KMS-11 (cell line): Measurements from ENCODE around the gene COL20A1.

Experiments used
- H2AFZ ChIP-seq: fragments of 200-600 bp; sonication (generic); 2 replicates; pipeline ENCODE4 v1.6.1; 2016; ENCODE audit warnings: antibody characterized with exemption, mixed run types, low read depth
- H3K27ac ChIP-seq: fragments of 200-600 bp; sonication (generic); 2 replicates; pipeline ENCODE4 v1.6.1; 2016; ENCODE audit warnings: mild to moderate bottlenecking, mixed run types
- H3K27me3 ChIP-seq: fragments of 200-600 bp; sonication (generic); 2 replicates; pipeline ENCODE4 v1.6.1; 2017; ENCODE audit warnings: mild to moderate bottlenecking, low read depth, mixed run types, moderate library complexity; ENCODE audit not compliant: insufficient read depth
- H3K36me3 ChIP-seq: fragments of 200-600 bp; sonication (generic); 2 replicates; pipeline ENCODE4 v1.6.1; 2017; ENCODE audit warnings: mild to moderate bottlenecking, mixed run types; ENCODE audit not compliant: insufficient read depth
- H3K4me1 ChIP-seq: fragments of 200-600 bp; sonication (generic); 2 replicates; pipeline ENCODE4 v1.6.1; 2016; ENCODE audit warnings: mild to moderate bottlenecking, low read depth, mixed run types; ENCODE audit not compliant: poor library complexity, severe bottlenecking
- H3K4me2 ChIP-seq: fragments of 200-600 bp; sonication (generic); 2 replicates; pipeline ENCODE4 v1.7.0; 2016; ENCODE audit warnings: mild to moderate bottlenecking, mixed run types
- H3K4me3 ChIP-seq: fragments of 200-600 bp; sonication (generic); IDR thresholded peaks from 2 replicates; pipeline ENCODE4 v1.6.1; 2017; ENCODE audit warnings: low read depth, low read length, mixed read lengths; ENCODE audit not compliant: insufficient read depth
- H3K79me2 ChIP-seq: fragments of 200-600 bp; sonication (generic); 2 replicates; pipeline ENCODE4 v1.6.1; 2016; ENCODE audit warnings: low read depth, mixed run types; ENCODE audit not compliant: insufficient read depth
- H3K9ac ChIP-seq: fragments of 200-600 bp; sonication (generic); 2 replicates; pipeline ENCODE4 v1.6.1; 2016; ENCODE audit warnings: mild to moderate bottlenecking, mixed run types
- H4K20me1 ChIP-seq: fragments of 200-600 bp; sonication (generic); 2 replicates; pipeline ENCODE4 v1.6.1; 2016; ENCODE audit warnings: mild to moderate bottlenecking, mixed run types; ENCODE audit not compliant: insufficient read depth
- CTCF ChIP-seq: fragments of 200-600 bp; sonication (generic); conservative IDR thresholded peaks from 2 replicates; pipeline ENCODE4 v1.6.1; 2017; ENCODE audit warnings: low read depth, mild to moderate bottlenecking, antibody characterized with exemption, low read length, moderate library complexity, mixed read lengths

Gene COL20A1

GRCh38 chr20:63356511-63356910 is 63.5 kb downstream of the COL20A1 start:
- Histone ChIP-seq H3K79me2 (no peaks in the 10 kb centered on the region), H3K4me1 (no peaks in the 10 kb centered on the region), H3K4me2 (no peak overlapping the region), H3K27ac (no peak overlapping the region), H3K27me3 (peaks cover 38% of the 10 kb centered on the region), H2AFZ (no peak overlapping the region), H3K36me3 (no peaks in the 10 kb centered on the region), H3K4me3 (no peak overlapping the region), H4K20me1 (no peaks in the 10 kb centered on the region), H3K9ac (no peak overlapping the region)
- no peak for TF ChIP-seq CTCF

- H3K36me3 ChIP-seq, result no peaks in the 10 kb centered on the region
- no peak overlapping the region for H3K4me3 ChIP-seq
- H3K27me3 ChIP-seq, result peaks cover 41% of the 10 kb centered on the region
- H3K27ac ChIP-seq, result no peak overlapping the region
- no peaks in the 10 kb centered on the region for H3K4me1 ChIP-seq
- no peak for TF ChIP-seq CTCF
- no peak overlapping the region for H2AFZ ChIP-seq
- no peaks in the 10 kb centered on the region for H4K20me1 ChIP-seq
- no peak overlapping the region for H3K4me2 ChIP-seq
- H3K79me2 ChIP-seq, result no peaks in the 10 kb centered on the region
- no peak overlapping the region for H3K9ac ChIP-seq
These were observed 64.2 kb downstream of the COL20A1 start for GRCh38 chr20:63356931-63357879.

- Histone ChIP-seq H3K36me3 (no peaks in the 10 kb centered on the region), H2AFZ (no peak overlapping the region), H3K79me2 (no peaks in the 10 kb centered on the region), H3K4me1 (no peaks in the 10 kb centered on the region), H3K27ac (no peak overlapping the region), H3K4me2 (no peak overlapping the region), H3K27me3 (peaks cover 48% of the 10 kb centered on the region), H4K20me1 (no peaks in the 10 kb centered on the region), H3K4me3 (no peak overlapping the region), H3K9ac (no peak overlapping the region)
- no peak for TF ChIP-seq CTCF
These were observed 65.2 kb downstream of the COL20A1 start for GRCh38 chr20:63357921-63358905.

- Histone ChIP-seq H3K9ac (no peak overlapping the region), H3K4me1 (no peaks in the 10 kb centered on the region), H3K4me2 (no peak overlapping the region), H3K36me3 (no peaks in the 10 kb centered on the region), H3K27ac (no peak overlapping the region), H2AFZ (no peak overlapping the region), H3K4me3 (no peak overlapping the region), H3K27me3 (peaks cover 60% of the 10 kb centered on the region), H4K20me1 (no peaks in the 10 kb centered on the region), H3K79me2 (no peaks in the 10 kb centered on the region)
- no peak for TF ChIP-seq CTCF
These were observed 66.4 kb downstream of the COL20A1 start for GRCh38 chr20:63359164-63359934.
